ENCODE data around the gene SFTA2.

DNA sequence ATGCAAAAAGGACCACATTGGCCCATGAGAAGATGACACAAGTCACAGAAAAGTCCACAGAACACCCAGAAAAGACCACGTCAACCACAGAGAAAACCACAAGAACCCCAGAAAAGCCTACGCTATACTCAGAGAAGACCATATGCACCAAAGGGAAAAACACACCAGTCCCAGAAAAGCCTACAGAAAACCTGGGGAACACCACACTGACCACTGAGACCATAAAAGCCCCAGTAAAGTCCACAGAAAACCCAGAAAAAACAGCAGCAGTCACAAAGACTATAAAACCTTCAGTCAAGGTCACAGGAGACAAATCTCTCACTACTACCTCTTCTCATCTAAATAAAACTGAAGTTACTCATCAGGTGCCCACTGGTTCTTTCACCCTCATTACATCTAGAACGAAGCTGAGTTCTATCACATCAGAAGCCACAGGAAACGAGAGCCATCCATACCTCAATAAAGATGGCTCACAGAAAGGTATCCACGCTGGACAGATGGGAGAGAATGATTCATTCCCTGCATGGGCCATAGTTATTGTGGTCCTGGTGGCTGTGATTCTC is 20.0 kb upstream of the SFTA2 start:
- TF ChIP-seq, protein P1, sequence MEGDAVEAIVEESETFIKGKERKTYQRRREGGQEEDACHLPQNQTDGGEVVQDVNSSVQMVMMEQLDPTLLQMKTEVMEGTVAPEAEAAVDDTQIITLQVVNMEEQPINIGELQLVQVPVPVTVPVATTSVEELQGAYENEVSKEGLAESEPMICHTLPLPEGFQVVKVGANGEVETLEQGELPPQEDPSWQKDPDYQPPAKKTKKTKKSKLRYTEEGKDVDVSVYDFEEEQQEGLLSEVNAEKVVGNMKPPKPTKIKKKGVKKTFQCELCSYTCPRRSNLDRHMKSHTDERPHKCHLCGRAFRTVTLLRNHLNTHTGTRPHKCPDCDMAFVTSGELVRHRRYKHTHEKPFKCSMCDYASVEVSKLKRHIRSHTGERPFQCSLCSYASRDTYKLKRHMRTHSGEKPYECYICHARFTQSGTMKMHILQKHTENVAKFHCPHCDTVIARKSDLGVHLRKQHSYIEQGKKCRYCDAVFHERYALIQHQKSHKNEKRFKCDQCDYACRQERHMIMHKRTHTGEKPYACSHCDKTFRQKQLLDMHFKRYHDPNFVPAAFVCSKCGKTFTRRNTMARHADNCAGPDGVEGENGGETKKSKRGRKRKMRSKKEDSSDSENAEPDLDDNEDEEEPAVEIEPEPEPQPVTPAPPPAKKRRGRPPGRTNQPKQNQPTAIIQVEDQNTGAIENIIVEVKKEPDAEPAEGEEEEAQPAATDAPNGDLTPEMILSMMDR (conservative IDR thresholded peaks at IDR 0.05; ENCODE audit: low read depth, low read length), result no peak
- TF ChIP-seq EZH2 (IDR thresholded peaks at IDR 0.05; ENCODE audit: low read length, unreplicated experiment), result no peak
- TF ChIP-seq EZH2phosphoT487 (IDR thresholded peaks at IDR 0.05; ENCODE audit: borderline replicate concordance, low read length), result no peak

All from PC-3 (cell line).